ENCODE data around the gene TMEM38A. TPM values are rescaled to one million over a fixed set of nuclear protein-coding genes. Genes with fewer than 3 reads are reported as not detected.
"Not testable (repeated sequence)": the region's sequence is repeated elsewhere in the genome, so short reads cannot be mapped to it uniquely, and the experiment has no call there.

Gene TMEM38A
- total and polyA plus RNA-seq, 3 donors from 2014 or later: 12.5 to 18.8 (median 17.7) TPM

- intact Hi-C loops (cut with DNase I; ENCODE audit: low total_unique reads): no loop called here
- Histone ChIP-seq H3K27me3 (no peaks in the 10 kb centered on the region), H3K4me1 (no peaks in the 10 kb centered on the region), H3K9me3 (no peaks in the 10 kb centered on the region), H3K27ac (no peak overlapping the region), H3K36me3 (ENCODE audit: low read depth, missing control alignments) (no peaks in the 10 kb centered on the region), H3K4me3 (no peak overlapping the region)
- TF ChIP-seq CTCF (IDR thresholded peaks at IDR 0.05): no peak
- TF ChIP-seq POLR2A (IDR thresholded peaks at IDR 0.05): no peak
- DNase-seq: no peak
- WGBS, 2 donors: 78 to 84% methylated on average over 3 of the region's 3 CpGs
Measured at GRCh38 chr19:16722591-16722990, 61.7 kb downstream of the TMEM38A start.

- intact Hi-C loops (cut with DNase I; ENCODE audit: low total_unique reads): no loop called here
- Histone ChIP-seq H3K4me1 (no peaks in the 10 kb centered on the region), H3K9me3 (no peaks in the 10 kb centered on the region), H3K27me3 (no peaks in the 10 kb centered on the region), H3K4me3 (no peak overlapping the region), H3K27ac (no peak overlapping the region), H3K36me3 (ENCODE audit: low read depth, missing control alignments) (no peaks in the 10 kb centered on the region)
- 92 to 96% methylated on average over 11 of the region's 11 CpGs for WGBS, 2 donors
- no peak for DNase-seq
- TF ChIP-seq CTCF (IDR thresholded peaks at IDR 0.05) (no peak), POLR2A (IDR thresholded peaks at IDR 0.05) (no peak)
Measured at GRCh38 chr19:16726916-16727315, 66.0 kb downstream of the TMEM38A start.

GRCh38 chr19:16735650-16736266 lies 74.8 kb downstream of the TMEM38A start:
- H3K4me3 ChIP-seq; H3K9me3 ChIP-seq; H3K4me1 ChIP-seq; H3K27ac ChIP-seq; intact Hi-C loops (cut with DNase I; ENCODE audit: low total_unique reads); H3K36me3 ChIP-seq (ENCODE audit: low read depth, missing control alignments); H3K27me3 ChIP-seq; DNase-seq: not testable (repeated sequence)
- 93 to 97% methylated on average over 4 of the region's 4 CpGs for WGBS, 2 donors

GRCh38 chr19:16736709-16737108 lies 75.8 kb downstream of the TMEM38A start:
- intact Hi-C loops (cut with DNase I; ENCODE audit: low total_unique reads): no loop called here
- no peaks in the 10 kb centered on the region for H3K36me3 ChIP-seq (ENCODE audit: low read depth, missing control alignments)
- peaks cover 5% of the 10 kb centered on the region for H3K4me1 ChIP-seq
- 77 to 92% methylated on average over 3 of the region's 3 CpGs for WGBS, 2 donors
- H3K27me3 ChIP-seq: no peaks in the 10 kb centered on the region
- no peak for DNase-seq
- H3K27ac ChIP-seq: no peak overlapping the region
- no peaks in the 10 kb centered on the region for H3K9me3 ChIP-seq
- H3K4me3 ChIP-seq: no peak overlapping the region
- no peak for TF ChIP-seq CTCF (IDR thresholded peaks at IDR 0.05)
- TF ChIP-seq POLR2A (IDR thresholded peaks at IDR 0.05): no peak

- TF ChIP-seq CTCF (IDR thresholded peaks at IDR 0.05): no peak
- no peak for TF ChIP-seq POLR2A (IDR thresholded peaks at IDR 0.05)
- Histone ChIP-seq H3K36me3 (ENCODE audit: low read depth, missing control alignments) (no peaks in the 10 kb centered on the region), H3K4me3 (no peak overlapping the region), H3K9me3 (no peaks in the 10 kb centered on the region), H3K27ac (no peak overlapping the region), H3K27me3 (no peaks in the 10 kb centered on the region), H3K4me1 (peaks cover 5% of the 10 kb centered on the region)
- intact Hi-C loops (cut with DNase I; ENCODE audit: low total_unique reads): no loop called here
- no peak for DNase-seq
- 69 to 75% methylated on average over 4 of the region's 4 CpGs for WGBS, 2 donors
Measured at GRCh38 chr19:16737911-16738310, 77.0 kb downstream of the TMEM38A start.

All from testis (tissue), 3 donors.